ENCODE measurements around the gene CCDC148.
"Not testable (repeated sequence)": the region's sequence is repeated elsewhere in the genome, so short reads cannot be mapped to it uniquely, and the experiment has no call there.

DNA sequence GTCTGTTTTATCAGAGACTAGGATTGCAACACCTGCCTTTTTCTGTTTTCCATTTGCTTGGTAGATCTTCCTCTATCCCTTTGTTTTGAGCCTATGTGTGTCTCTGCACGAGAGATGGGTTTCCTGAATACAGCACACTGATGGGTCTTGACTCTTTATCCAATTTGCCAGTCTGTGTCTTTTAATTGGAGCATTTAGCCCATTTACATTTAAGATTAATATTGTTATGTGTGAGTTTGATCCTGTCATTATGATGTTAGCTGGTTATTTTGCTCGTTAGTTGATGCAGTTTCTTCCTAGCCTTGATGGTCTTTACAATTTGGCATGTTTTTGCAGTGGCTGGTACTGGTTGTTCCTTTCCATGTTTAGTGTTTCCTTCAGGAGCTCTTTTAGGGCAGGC lies 124.8 kb downstream of the CCDC148 start:
- TF ChIP-seq, protein P1, sequence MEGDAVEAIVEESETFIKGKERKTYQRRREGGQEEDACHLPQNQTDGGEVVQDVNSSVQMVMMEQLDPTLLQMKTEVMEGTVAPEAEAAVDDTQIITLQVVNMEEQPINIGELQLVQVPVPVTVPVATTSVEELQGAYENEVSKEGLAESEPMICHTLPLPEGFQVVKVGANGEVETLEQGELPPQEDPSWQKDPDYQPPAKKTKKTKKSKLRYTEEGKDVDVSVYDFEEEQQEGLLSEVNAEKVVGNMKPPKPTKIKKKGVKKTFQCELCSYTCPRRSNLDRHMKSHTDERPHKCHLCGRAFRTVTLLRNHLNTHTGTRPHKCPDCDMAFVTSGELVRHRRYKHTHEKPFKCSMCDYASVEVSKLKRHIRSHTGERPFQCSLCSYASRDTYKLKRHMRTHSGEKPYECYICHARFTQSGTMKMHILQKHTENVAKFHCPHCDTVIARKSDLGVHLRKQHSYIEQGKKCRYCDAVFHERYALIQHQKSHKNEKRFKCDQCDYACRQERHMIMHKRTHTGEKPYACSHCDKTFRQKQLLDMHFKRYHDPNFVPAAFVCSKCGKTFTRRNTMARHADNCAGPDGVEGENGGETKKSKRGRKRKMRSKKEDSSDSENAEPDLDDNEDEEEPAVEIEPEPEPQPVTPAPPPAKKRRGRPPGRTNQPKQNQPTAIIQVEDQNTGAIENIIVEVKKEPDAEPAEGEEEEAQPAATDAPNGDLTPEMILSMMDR (IDR thresholded peaks at IDR 0.05; ENCODE audit: insufficient read depth, low read length) = not testable (repeated sequence)
- not testable (repeated sequence) for TF ChIP-seq POLR2AphosphoS5, GABPA (IDR thresholded peaks at IDR 0.05; ENCODE audit: low read depth)
- TF ChIP-seq, protein P2, sequence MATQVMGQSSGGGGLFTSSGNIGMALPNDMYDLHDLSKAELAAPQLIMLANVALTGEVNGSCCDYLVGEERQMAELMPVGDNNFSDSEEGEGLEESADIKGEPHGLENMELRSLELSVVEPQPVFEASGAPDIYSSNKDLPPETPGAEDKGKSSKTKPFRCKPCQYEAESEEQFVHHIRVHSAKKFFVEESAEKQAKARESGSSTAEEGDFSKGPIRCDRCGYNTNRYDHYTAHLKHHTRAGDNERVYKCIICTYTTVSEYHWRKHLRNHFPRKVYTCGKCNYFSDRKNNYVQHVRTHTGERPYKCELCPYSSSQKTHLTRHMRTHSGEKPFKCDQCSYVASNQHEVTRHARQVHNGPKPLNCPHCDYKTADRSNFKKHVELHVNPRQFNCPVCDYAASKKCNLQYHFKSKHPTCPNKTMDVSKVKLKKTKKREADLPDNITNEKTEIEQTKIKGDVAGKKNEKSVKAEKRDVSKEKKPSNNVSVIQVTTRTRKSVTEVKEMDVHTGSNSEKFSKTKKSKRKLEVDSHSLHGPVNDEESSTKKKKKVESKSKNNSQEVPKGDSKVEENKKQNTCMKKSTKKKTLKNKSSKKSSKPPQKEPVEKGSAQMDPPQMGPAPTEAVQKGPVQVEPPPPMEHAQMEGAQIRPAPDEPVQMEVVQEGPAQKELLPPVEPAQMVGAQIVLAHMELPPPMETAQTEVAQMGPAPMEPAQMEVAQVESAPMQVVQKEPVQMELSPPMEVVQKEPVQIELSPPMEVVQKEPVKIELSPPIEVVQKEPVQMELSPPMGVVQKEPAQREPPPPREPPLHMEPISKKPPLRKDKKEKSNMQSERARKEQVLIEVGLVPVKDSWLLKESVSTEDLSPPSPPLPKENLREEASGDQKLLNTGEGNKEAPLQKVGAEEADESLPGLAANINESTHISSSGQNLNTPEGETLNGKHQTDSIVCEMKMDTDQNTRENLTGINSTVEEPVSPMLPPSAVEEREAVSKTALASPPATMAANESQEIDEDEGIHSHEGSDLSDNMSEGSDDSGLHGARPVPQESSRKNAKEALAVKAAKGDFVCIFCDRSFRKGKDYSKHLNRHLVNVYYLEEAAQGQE (IDR thresholded peaks at IDR 0.05; ENCODE audit: insufficient replicate concordance, low read depth) = not testable (repeated sequence)

Data from HL-60 (cell line).